NCI-H146 treated with DMSO at 0.1 percent for 48 hours (cell line): ENCODE data around the gene CPT1C.

Experiments
- DNase-seq: peaks from one replicate; lab custom pipeline; 2025; ENCODE audit not compliant: unreplicated experiment; lab: John Stamatoyannopoulos, UW

CPT1C gene

DNA sequence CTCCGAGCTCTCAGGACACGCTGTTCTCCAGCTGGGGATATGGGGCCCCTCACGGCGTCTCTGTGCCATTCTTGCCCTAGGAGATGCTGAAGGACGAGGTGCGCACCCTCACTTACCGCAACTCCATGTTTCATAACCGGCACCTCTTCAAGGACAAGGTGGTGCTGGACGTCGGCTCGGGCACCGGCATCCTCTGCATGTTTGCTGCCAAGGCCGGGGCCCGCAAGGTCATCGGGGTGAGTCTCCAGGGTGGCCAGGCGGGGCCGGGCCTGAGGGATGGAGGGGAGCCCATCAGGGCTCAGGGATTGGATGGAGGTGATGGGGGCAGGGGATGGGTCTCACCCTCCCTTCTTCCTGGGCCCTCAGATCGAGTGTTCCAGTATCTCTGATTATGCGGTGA is 9.1 kb upstream of the CPT1C start:
- DNase-seq = no peak

DNA sequence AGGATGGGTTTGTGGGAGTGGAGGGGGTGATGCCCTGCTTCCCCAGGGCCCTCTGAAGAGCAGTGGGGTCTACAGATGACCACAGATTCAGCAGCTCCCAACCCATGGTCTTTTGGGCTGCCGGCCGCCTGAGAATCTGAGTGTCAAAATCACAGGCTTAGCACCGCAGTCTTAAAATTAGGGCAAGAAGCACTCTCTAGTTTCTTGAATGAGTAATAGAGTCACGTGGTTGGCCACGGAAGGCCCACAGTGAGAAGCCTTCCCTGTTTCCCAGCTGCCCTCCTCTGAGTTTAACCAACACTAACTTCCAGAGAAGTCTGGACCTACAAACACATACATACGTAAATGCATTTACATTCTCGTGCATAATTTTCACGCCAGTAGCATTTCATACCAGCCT is 8.6 kb upstream of the CPT1C start:
- no peak for DNase-seq

DNA sequence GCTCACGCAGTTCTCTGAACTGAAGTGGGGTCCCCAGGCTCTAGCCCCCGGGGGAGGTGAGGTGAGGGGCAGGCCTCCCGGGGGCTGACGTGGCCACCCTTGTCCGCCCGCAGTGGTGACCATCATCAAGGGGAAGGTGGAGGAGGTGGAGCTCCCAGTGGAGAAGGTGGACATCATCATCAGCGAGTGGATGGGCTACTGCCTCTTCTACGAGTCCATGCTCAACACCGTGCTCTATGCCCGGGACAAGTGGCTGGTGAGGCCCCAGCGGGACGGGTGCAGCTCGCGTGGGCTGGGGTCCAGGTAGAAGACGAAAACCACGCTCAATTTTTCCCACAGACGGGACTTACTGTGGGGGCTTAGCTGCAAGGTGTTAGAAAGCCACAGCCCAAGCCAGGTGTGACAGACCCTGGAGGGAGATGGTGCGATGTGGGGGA is 7.1 kb upstream of the CPT1C start:
- DNase-seq = no peak

DNA sequence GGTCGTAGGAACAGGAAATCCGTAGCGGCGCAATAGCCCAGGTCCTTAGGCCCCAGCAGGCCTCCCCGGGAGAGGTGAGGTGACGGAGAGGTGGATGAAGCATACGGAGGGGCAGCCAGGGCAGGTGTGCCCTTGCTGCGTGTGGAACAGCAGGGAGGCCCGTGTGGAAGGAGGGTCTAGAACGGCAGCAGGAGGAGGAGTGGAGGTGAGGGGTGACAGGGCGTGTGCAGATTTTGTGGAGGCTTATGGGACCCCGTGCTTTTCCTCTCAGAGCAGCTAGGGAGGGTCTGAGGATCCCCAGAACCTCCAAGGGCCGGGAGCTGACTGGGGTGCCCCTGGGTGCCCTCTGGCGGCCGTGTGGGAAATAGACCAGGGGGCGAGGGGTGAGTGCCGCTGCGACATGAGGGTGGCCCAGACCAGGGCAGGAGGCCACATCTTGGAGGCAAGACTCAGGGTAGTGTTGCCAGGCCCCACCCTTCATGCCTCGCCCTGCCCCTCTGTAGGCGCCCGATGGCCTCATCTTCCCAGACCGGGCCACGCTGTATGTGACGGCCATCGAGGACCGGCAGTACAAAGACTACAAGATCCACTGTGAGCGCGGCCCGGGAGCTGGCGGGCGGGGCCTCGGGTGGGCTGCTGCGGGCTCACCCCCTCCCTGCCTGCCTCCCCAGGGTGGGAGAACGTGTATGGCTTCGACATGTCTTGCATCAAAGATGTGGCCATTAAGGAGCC is 6.5 kb upstream of the CPT1C start:
- no peak for DNase-seq

DNA sequence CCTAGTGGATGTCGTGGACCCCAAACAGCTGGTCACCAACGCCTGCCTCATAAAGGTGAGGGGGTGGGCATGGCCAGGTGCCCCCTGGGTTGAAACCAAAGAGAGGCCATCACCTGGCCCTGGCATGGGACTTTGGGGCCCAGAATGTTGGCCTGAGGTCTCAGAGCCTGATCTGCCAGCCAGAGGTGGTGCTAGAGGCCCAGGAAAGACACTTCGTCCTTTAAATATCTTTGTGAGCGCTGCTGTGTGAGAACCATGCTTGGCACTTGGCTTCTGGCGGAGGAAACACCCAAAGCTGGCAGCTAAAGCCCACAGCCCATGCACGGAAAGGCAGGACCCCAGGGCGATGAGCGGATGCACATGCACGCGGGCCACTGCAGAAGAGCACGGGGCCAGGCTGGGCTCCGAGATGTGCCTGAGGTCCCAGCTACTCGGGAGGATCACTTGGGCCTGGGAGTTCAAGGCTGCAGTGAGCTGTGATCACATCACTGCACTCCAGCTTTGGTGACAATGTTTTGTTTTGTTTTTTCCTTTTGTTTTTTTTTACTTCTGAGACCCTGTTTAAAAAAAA is 5.8 kb upstream of the CPT1C start:
- DNase-seq = no peak

DNA sequence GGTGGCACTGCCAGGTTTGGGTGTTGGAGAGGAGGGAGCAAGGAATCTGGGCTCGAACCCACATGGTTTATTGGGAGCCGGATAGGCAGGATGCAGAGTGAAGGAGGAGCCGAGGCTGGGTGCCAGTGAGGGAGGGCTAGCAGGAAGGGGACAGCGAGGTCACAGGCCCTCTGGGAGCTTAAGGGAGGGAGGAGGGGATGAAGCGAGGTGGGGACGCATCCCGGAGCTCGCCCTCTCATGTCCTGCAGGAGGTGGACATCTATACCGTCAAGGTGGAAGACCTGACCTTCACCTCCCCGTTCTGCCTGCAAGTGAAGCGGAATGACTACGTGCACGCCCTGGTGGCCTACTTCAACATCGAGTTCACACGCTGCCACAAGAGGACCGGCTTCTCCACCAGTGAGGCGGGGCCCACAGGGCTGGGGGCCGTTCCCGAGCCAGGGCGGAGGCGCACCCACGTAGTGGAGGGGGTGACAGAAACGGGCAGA is 5.0 kb upstream of the CPT1C start:
- DNase-seq = no peak

DNA sequence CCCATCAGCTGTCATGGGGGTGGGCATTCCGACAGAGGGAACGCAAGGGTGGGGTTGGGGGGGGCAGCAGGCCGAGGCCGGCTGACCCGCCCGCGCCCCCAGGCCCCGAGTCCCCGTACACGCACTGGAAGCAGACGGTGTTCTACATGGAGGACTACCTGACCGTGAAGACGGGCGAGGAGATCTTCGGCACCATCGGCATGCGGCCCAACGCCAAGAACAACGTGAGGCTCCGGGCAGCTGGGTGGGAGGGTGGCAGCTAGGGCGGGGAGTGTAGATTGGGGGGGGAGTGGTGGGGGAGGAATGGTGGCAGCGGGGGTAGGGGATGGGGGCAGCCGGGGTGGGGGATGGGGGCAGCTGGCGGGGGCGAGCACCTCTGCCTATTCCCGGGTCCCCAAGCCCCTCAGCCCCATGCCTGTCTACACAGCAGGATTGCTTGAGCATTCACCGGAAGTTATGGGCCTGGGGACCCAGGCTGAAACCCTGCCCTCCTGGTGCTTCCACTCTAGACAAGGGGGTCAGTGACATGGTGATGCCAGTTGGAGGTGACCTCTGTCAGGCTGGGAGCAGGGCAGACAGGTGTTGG is 4.3 kb upstream of the CPT1C start:
- DNase-seq = no peak

DNA sequence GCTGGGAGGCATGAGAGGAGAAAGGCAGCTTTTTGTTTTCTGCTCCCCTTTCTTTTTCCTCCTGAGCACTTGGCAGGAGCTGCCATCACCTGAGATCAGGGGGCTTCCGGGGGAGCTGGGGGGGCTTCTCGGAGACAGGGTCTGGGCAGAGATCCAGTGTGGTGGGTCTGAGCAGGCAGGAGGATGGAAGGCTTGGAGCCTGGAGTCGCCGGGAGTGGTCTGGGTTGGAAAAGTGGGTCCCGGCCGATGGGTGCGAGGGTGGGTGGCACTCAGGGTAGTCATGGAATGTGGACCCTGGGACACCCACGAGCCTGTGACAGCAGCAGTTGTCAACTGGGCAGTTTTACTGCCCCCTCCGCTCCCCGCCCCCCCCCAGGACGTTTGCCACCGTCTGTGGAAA is 3.8 kb upstream of the CPT1C start:
- DNase-seq = no peak

DNA sequence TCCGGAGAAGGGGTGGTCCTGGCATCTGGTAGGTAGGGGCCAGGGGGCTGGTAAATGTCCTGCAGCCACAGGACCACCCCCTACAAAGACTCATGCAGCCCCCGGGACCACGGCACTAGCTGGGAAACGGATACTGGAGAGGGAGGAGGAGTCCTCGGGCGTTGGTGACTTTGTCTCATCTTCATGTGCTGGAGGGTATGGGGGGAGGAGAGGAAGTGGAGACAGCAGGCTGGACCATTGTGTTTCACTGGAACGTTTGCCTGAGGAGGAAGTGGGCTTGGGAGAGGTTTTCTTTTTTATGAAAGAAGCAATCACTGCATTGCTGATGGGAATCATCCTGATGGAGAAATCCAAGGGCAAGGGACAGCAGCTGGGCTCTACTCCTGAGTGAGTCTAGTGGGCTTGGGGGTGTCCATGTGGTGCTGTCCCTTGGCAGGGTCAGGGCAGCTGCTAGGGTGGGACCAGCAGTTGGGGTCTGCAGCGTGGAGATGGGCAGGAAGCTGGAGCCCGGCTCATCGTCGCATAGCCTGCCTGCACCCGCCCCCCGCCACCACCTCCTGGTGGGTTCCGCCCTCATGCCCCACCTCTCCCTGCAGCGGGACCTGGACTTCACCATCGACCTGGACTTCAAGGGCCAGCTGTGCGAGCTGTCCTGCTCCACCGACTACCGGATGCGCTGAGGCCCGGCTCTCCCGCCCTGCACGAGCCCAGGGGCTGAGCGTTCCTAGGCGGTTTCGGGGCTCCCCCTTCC is 3.2 kb upstream of the CPT1C start:
- no peak for DNase-seq

DNA sequence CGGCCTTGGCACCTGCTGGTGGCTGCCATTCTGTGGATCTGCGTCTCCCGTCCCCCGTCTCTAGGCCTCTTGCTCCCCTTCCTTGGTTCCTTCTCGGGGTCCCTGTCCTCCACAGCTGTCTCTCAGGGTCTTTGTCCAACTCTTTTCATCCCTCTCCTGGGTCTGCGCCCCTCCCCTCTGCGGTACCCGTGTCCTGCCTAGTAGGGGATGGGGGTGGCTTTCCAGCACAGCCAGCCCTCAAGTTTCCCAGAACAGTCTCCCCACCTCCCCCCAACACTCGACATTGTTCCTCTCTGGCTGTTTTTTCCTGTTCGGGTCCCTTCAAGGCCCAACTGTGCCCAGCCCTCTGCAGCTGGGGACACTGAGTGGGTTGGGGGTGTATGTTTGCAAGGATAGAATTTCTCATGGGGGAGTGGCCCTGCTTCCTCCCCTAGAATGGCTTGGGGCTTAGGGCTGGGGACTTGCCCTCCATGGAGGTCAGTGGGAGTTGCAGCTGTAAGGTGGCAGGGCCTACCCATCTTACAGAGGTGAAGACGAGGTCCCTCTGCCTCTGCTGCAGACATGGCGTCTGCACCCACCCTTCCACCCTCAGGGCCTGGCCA is 2.3 kb upstream of the CPT1C start:
- no peak for DNase-seq

DNA sequence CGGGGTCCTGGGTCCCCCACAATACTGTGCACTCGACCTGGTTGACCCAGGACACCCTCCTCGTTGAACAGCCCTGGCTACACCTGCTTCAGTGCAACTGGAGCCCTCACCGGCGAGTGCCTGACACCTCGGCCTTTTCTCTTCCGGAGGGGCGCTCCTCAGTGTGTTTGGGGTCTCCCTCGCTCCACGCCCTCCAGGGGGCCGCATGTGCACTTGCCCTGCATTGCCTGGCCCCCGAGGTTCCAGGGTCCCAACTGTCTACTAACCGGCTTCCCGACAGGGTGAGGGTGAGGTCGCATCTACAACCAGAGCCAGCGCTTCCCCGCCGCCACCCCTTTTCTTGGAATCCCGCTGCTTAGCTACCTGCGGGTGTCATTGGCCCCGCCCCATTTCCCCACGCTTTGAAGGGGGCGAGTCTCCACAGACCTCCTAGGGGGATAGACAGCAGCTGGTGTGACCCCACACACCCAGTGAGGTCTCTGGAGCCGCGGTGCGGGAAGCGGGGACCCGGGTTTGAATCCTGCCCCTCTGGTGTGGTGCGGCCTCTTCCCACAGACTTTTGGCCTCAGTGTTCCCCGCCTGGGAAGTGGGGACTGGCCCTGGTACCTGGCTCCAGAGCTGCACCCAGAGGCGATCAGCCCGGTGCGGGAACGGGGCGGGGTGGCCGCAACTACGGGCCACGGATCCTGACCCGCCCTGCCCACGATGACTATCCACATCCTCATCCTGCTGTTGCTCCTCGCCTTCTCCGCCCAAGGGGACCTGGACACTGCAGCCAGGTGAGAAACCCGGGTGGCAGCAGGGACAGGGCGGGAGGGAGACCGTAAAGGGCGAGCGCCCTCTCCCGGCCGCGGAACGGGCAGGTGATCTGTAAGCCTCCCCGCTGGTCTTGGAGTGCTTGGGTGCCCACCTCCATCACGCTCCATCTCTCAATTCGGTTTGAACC is 1.5 kb upstream of the CPT1C start, which contains the start of gene ADM5:
Gene ADM5 (plus strand): TSS at position 462 of the 946 bp plus-strand sequence. CDS start 244 bp downstream, at position 706.
- peak; percentile 75 for DNase-seq

DNA sequence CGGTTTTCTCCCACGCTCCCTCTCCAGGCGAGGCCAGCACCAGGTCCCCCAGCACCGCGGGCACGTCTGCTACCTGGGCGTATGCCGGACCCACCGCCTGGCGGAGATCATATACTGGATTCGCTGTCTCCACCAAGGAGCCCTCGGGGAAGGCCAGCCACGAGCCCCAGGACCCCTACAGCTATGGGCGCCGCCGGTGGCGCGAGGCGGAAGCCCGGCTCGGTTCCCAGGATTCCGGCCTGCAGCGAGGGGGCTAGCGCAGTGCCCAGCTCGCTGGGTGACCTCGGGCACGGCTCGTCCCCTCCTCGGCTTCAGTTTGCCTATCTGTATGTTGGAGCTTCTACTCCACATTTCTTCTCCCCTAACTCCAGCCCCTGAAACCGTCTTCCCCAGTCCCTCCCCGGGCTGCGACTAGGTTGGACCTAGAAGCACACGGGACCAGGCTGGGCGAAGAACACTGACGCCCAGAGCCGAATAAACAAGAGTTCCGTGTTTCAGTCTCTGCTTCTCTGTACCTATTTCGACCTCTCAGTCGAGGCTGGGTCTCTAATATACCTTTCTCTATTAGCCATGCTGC is 749 bp upstream of the CPT1C start:
- DNase-seq = peak; percentile 60

DNA sequence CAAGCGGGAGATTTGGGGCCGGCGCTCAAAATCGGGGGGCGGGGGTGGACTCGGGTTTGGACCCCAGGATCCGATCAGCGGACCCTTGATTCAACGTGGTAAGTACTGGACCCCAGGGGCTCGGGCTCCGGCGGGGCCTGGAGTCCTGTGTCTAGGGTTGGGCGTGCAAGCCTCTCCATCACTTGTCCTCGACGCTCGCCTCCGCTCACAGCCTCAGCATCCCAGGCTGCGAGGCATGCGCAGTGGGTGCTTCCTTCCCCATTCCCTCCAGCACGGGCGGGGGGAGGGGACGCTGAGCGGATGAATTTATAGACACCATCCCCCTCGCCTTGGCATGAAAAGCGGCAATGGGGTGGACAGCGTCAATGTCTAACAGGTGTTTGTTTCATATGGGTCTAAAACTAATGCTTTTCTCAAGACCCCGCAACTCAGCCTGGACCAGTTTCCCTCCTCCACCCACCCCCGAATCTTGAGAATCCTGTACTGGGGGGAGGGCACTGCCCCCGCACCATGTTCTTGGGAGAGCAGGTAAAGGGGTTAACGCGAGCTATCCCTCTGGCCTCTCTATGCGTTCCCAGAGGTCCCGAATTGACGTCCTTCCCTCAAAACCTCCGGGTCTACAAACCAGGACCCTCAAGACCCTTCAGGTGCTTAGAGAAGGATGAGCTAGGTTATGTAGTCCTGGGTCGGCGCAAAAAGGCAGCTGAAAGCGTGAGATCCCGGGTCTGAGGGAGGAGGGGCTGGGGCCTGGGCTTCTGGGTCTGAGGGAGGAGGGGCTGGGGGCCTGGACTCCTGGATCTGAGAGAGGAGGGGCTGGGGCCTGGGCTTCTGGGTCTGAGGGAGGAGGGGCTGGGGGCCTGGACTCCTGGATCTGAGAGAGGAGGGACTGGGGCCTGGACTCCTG is 579 bp downstream of the CPT1C start:
- DNase-seq = peak; percentile 56

DNA sequence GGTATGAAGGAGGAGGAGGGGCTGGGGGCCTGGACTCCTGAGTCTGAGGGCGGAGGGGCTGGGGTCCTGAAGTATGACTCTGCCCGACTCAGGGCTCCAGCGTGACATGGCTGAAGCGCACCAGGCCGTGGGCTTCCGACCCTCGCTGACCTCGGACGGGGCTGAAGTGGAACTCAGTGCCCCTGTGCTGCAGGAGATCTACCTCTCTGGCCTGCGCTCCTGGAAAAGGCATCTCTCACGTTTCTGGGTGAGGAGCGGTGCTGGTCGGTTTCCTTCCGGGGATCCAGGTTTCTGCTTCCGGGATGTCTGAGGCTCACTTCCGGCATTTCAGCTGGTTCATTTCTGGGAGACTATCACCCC is 1.2 kb downstream of the CPT1C start:
- DNase-seq = no peak

DNA sequence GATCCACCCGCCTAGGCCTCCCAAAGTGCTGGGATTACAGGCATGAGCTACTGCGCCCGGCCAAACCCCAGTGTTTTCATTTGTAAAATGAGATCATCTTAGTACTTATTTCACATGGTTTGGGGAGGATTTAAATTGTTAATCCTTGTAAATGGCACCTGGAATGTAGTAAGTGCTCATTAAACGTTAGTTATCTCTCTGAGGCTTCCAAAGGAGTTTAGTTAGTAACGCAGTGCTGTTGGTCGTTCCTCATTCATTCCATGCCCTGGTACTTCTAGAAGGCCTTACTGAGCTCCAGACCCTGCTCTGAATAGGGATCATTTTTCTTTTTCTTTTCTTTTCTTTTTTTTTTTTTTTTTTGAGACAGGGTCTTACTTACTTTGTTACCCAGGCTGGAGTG is 5.2 kb downstream of the CPT1C start:
- no peak for DNase-seq

DNA sequence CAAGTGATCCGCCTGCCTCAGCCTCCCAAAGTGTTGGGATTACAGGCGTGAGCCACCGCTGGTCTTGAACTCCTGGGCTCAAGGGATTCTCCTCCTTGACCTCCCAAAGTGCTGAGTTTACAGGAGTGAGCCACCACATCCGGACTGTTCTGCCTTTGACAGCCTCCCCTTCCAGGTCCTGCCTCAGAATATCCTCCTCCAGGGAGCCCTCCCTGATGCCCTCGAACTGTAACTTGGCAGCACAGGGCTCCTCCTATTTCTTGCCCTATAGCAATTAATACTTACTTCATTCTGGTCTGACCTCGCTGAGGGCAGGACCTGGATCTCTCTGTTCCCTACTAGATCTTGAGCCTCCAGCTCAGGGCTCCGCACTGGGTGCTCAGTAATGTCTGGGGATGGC is 5.9 kb downstream of the CPT1C start:
- no peak for DNase-seq

DNA sequence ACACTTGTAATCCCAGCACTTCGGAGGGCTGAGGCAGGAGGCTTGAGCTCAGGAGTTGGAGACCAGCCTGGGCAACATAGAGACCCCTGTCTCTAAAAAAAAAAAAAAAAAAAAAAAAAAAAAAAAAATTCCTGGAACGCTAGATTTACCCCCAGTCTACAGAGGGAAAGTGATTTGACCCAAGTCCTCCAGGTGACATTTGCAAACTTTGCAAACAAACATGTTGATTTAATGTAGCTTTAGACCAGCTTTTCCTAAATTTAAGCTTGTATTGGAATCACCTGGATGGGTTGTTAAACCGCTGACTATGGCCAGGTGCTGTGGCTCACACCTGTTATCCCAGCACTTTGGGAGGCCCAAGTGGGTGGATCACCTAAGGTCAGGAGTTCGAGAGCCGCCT is 8.4 kb downstream of the CPT1C start:
- no peak for DNase-seq

DNA sequence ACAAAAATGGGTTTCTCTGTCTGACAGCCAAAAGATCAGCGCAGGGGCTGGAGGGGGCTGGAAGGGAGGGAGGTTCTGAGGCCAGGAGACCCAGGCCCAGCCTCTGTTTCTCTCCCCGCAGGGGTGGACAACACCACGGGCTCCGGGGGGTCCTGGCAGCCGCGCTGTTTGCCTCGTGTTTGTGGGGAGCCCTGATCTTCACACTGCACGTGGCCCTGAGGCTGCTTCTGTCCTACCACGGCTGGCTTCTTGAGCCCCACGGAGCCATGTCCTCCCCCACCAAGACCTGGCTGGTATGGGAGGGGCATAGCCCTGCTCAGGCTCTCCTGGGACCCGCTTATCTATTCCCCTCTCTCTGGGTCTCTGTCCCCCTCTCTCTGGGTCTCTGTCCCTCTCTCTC is 9.6 kb downstream of the CPT1C start:
- no peak for DNase-seq

DNA sequence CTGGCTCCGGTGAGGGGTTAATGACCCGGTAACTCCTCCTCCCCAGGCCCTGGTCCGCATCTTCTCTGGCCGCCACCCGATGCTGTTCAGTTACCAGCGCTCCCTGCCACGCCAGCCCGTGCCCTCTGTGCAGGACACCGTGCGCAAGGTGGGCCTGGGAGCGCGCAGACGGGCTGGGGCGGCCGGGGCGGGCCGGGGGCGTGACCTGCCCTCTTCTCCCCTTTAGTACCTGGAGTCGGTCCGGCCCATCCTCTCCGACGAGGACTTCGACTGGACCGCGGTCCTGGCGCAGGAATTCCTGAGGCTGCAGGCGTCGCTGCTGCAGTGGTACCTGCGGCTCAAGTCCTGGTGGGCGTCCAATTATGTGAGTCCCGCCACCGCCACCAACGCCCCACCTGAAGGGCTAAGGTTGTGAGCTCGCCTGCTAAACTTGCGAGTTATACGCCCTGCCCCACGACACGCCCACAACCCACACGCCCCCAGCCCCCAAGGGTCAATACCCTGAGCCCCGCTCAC is 10.4 kb downstream of the CPT1C start:
- no peak for DNase-seq
